WERI-Rb-1 (cell line): ENCODE results near the gene CALM1.

ENCODE experiments used
- DNase-seq: peaks from one replicate; pipeline ENCODE4 v3.0.0-alpha.2; 2020
- H3K27ac ChIP-seq: fragments of 250-450 bp; sonication (Bioruptor Pico); 2 replicates; pipeline ENCODE4 v1.5.1; 2020; ENCODE audit warnings: mild to moderate bottlenecking, moderate library complexity
- H3K27me3 ChIP-seq: fragments of 250-450 bp; sonication (Bioruptor Pico); 2 replicates; pipeline ENCODE4 v1.5.1; 2021; ENCODE audit warnings: mild to moderate bottlenecking, low read depth, moderate library complexity; ENCODE audit not compliant: insufficient read depth, severe bottlenecking
- H3K36me3 ChIP-seq: fragments of 250-450 bp; sonication (Bioruptor Pico); 2 replicates; pipeline ENCODE4 v1.5.1; 2020; ENCODE audit warnings: mild to moderate bottlenecking, moderate library complexity
- H3K4me3 ChIP-seq: 2 replicates; pipeline ENCODE4 v1.5.1; 2011; ENCODE audit warnings: low read depth, mild to moderate bottlenecking, control low read depth, low read length
- H3K9me3 ChIP-seq: fragments of 250-450 bp; sonication (Bioruptor Pico); 2 replicates; pipeline ENCODE4 v1.5.1; 2021; ENCODE audit warnings: mild to moderate bottlenecking, moderate library complexity; ENCODE audit not compliant: severe bottlenecking
- TF ChIP-seq, protein P1 (sequence below): IDR thresholded peaks from 2 replicates; pipeline ENCODE4 v1.5.1; 2011; ENCODE audit warnings: low read depth, mild to moderate bottlenecking, control low read depth, inconsistent platforms, low read length

The CALM1 gene

DNA sequence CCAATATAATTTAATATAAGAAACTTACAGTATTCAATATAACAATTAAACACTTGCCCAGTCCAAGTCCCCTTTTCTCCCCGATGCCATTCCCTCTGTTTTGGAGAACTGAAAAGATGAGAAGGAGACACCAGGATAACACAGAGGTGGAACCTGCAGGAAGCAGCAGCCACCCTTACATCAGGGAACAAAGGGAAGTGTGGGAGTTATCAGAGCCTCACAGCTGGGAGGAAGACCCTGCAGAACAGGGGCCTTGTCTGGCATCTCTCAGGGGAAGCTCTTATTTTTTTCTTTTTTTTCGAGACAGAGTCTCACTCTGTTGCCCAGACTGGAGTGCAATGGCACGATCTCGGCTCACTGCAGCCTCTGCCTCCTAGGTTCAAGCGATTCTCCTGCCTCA lies 52.6 kb downstream of the CALM1 start:
- no peak overlapping the region for H3K27ac ChIP-seq

DNA sequence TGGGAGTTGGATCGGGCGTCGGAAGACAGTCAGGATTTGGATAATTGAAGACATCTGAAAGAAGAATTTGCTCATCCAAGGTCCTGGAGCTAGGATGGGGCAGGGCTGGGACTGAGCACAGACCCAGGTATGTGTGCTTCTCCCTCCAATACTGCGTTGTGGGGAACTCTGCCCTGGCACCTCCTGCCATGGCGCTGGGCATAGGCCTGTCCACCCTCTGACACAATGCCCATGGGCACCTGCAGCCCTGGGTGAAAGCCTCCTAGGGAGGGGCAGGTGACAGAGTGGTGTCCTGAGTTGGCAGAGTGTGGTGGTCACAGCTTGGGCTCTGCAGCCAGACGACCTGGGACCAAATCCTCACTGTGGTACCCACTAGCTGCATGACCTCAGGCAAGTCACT lies 53.3 kb downstream of the CALM1 start:
- H3K4me3 ChIP-seq = no peak overlapping the region
- H3K36me3 ChIP-seq = no peaks in the 10 kb centered on the region
- H3K27ac ChIP-seq = no peak overlapping the region
- TF ChIP-seq, protein P1, sequence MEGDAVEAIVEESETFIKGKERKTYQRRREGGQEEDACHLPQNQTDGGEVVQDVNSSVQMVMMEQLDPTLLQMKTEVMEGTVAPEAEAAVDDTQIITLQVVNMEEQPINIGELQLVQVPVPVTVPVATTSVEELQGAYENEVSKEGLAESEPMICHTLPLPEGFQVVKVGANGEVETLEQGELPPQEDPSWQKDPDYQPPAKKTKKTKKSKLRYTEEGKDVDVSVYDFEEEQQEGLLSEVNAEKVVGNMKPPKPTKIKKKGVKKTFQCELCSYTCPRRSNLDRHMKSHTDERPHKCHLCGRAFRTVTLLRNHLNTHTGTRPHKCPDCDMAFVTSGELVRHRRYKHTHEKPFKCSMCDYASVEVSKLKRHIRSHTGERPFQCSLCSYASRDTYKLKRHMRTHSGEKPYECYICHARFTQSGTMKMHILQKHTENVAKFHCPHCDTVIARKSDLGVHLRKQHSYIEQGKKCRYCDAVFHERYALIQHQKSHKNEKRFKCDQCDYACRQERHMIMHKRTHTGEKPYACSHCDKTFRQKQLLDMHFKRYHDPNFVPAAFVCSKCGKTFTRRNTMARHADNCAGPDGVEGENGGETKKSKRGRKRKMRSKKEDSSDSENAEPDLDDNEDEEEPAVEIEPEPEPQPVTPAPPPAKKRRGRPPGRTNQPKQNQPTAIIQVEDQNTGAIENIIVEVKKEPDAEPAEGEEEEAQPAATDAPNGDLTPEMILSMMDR = no peak
- H3K9me3 ChIP-seq = peaks cover 7% of the 10 kb centered on the region
- DNase-seq = no peak
- H3K27me3 ChIP-seq = no peaks in the 10 kb centered on the region

More for the DNA sequence above, 52.6 kb downstream of the CALM1 start:
- Histone ChIP-seq H3K36me3 (no peaks in the 10 kb centered on the region), H3K9me3 (peaks cover 7% of the 10 kb centered on the region), H3K4me3 (no peak overlapping the region), H3K27me3 (no peaks in the 10 kb centered on the region)
- no peak for DNase-seq
- TF ChIP-seq, protein P1 = no peak

DNA sequence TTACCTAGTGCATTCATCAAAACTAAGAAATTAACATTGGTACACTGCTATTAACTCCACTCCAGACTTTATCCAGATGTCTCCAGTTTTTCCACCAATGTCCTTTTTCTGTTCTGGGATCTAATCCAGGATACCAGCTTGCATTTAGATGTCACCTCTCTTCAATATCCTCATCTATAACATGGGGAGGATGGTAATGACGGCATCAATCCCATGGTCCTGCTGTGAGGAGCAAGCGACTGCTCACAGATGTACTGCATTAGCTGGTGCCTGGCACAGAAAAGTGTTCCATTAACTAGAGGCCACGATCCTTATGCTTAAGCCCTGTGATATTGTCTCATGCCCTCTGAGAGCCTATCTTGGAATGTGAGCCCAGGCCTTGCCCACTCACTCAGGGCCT lies 53.8 kb downstream of the CALM1 start:
- no peak overlapping the region for H3K4me3 ChIP-seq
- no peaks in the 10 kb centered on the region for H3K36me3 ChIP-seq
- TF ChIP-seq, protein P1 = no peak
- no peak overlapping the region for H3K27ac ChIP-seq
- no peak for DNase-seq
- peaks cover 7% of the 10 kb centered on the region for H3K9me3 ChIP-seq
- H3K27me3 ChIP-seq = peaks cover 3% of the 10 kb centered on the region

DNA sequence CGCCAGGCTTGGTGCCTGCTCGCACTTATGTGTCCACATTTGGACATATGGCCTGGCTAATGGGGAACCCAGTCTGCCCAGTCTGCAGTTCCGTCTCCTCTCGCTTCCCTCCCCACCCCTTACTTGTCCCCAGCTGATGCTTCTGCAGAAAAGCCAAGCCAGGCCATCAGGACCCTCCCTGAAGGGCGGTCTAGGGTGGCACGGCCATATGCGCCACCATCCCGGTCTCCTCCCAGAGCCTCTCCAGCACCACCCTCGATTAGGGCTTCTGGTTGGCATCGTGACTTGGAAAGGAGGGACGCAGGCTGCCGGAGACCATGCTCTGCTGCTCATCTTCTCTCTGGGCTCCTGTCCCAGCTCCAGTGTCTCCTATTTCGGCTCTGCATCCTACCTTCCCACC lies 54.6 kb downstream of the CALM1 start:
- TF ChIP-seq, protein P1 = no peak
- no peak overlapping the region for H3K27ac ChIP-seq
- peaks cover 4% of the 10 kb centered on the region for H3K27me3 ChIP-seq
- DNase-seq = no peak
- peaks cover 7% of the 10 kb centered on the region for H3K9me3 ChIP-seq
- no peak overlapping the region for H3K4me3 ChIP-seq
- H3K36me3 ChIP-seq = no peaks in the 10 kb centered on the region

DNA sequence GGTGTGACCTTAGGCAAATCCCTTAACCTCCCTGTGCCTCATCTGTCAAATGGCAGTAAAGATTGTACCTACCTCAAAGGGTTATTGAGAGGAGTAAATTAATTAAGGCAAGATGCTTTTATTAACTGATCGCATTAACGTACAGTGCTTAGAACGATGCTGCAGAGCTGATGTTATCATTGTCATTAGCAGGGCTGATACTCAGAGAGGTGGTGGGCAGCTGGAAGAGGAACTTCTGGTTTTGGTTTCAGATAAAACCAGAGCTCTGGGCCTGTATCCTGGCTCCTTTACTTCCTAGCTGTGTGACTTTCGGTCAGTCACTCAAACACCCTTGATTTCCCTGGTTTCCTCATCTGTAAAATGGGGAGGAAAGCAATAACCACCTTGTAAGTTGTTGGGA lies 55.1 kb downstream of the CALM1 start:
- Histone ChIP-seq H3K27ac (no peak overlapping the region), H3K27me3 (peaks cover 4% of the 10 kb centered on the region), H3K36me3 (no peaks in the 10 kb centered on the region), H3K9me3 (peaks cover 7% of the 10 kb centered on the region), H3K4me3 (no peak overlapping the region)
- TF ChIP-seq, protein P1 = no peak
- no peak for DNase-seq

DNA sequence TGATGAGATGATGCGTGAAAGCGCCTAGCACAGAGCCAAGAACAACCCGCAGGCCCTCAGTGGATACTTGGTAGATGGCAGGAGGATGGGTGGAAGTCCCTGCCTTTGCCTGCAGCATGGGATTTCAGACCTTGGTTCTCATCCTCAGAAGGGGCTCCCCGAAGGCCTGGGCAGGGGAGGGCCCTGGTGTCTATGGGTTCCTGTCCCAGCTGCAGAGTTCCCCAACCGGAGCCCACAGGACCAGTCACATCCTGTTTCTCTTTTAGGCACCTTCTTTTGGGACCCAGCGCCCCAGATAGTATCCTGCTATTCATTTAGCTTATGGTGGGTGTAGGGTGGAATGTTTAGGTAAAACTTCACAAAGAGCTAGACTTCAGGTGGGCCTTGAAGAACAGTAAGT lies 55.5 kb downstream of the CALM1 start:
- TF ChIP-seq, protein P1 = no peak
- H3K27ac ChIP-seq = no peak overlapping the region
- H3K9me3 ChIP-seq = peaks cover 7% of the 10 kb centered on the region
- H3K36me3 ChIP-seq = no peaks in the 10 kb centered on the region
- no peak for DNase-seq
- H3K4me3 ChIP-seq = no peak overlapping the region
- H3K27me3 ChIP-seq = peaks cover 4% of the 10 kb centered on the region
